Effector CD4-positive, alpha-beta T cell (primary cell): ENCODE measurements around the gene EGLN2.
"Not testable (repeated sequence)": the region's sequence is repeated elsewhere in the genome, so short reads cannot be mapped to it uniquely, and the experiment has no call there.

ENCODE experiments used
- DNase-seq: peaks from one replicate; pipeline ENCODE4 v3.0.0-alpha.2; 2020

EGLN2 gene

GRCh38 chr19:40802300-40803169 lies 3.5 kb downstream of the EGLN2 start:
- DNase-seq, result no peak

- DNase-seq, result no peak
Measured at GRCh38 chr19:40803170-40803856, 4.3 kb downstream of the EGLN2 start.

GRCh38 chr19:40803857-40804782 lies 5.1 kb downstream of the EGLN2 start:
- DNase-seq, result peak; percentile 52

GRCh38 chr19:40804783-40805242 lies 5.8 kb downstream of the EGLN2 start:
- no peak for DNase-seq

- peak; percentile 24 for DNase-seq
Measured at GRCh38 chr19:40805258-40805868, 6.4 kb downstream of the EGLN2 start.

- peak; percentile 77 for DNase-seq
Measured at GRCh38 chr19:40806423-40807146, 7.6 kb downstream of the EGLN2 start.

GRCh38 chr19:40807147-40808020 lies 8.4 kb downstream of the EGLN2 start:
- no peak for DNase-seq

- no peak for DNase-seq
Measured at GRCh38 chr19:40808021-40808325, 9.0 kb downstream of the EGLN2 start.

GRCh38 chr19:40808497-40808896 lies 9.5 kb downstream of the EGLN2 start:
- DNase-seq, result no peak

GRCh38 chr19:40809358-40810086 lies 10.5 kb downstream of the EGLN2 start:
- DNase-seq, result no peak

GRCh38 chr19:40810160-40810559 lies 11.2 kb downstream of the EGLN2 start:
- DNase-seq, result no peak

GRCh38 chr19:40810649-40811408 lies 11.8 kb downstream of the EGLN2 start:
- DNase-seq, result peak; percentile 27

GRCh38 chr19:40811478-40812341 lies 12.7 kb downstream of the EGLN2 start:
- no peak for DNase-seq

GRCh38 chr19:40812571-40812970 lies 13.6 kb downstream of the EGLN2 start:
- not testable (repeated sequence) for DNase-seq

GRCh38 chr19:40813182-40813581 lies 14.2 kb downstream of the EGLN2 start:
- DNase-seq, result no peak

- DNase-seq, result no peak
Measured at GRCh38 chr19:40815223-40815622, 16.2 kb downstream of the EGLN2 start.

- DNase-seq, result peak; percentile 72
Measured at GRCh38 chr19:40818480-40819399, 19.7 kb downstream of the EGLN2 start.
